ENCODE results near the gene SPTLC3.

DNA sequence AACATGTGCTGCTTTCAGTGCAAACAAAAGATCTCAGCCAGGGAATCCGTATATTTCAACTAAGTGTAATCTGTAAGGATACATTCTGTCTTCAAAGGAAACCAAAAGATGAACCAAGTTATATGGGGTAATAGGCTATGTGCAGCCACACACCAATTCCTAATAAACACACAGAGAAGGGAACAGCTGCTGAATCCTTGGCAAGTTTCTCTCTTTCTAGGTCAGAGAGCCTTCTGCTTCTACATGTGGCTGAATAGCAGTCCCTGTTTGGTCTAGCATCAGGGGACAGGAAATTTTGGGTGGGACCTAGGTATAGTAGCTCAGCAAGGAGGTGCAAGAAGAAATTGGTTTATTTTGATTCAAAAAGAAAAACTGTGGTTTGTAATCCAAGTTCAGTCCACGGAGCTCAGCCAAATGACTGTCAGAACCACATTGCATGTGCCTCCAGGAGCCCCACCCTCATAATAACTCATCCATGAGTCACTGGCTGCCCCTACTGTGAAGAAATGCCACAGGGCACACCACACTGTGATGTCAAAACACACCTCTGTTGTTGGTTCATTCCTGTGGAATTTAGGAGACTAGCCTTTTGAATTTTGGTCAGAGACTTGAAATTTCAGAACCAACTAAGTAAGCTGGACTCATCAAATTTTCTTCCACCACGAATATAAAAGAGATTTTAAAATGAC lies 21.1 kb downstream of the SPTLC3 start:
- peak in 1 of 3 donors; percentile 37 for TF ChIP-seq POLR2AphosphoS5 (IDR thresholded peaks at IDR 0.05)
- TF ChIP-seq, protein P1, sequence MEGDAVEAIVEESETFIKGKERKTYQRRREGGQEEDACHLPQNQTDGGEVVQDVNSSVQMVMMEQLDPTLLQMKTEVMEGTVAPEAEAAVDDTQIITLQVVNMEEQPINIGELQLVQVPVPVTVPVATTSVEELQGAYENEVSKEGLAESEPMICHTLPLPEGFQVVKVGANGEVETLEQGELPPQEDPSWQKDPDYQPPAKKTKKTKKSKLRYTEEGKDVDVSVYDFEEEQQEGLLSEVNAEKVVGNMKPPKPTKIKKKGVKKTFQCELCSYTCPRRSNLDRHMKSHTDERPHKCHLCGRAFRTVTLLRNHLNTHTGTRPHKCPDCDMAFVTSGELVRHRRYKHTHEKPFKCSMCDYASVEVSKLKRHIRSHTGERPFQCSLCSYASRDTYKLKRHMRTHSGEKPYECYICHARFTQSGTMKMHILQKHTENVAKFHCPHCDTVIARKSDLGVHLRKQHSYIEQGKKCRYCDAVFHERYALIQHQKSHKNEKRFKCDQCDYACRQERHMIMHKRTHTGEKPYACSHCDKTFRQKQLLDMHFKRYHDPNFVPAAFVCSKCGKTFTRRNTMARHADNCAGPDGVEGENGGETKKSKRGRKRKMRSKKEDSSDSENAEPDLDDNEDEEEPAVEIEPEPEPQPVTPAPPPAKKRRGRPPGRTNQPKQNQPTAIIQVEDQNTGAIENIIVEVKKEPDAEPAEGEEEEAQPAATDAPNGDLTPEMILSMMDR (IDR thresholded peaks at IDR 0.05) = no peak

All from breast epithelium (tissue), 3 donors.